ENCODE results near the gene ZNF521.
"Not testable (repeated sequence)": the region's sequence is repeated elsewhere in the genome, so short reads cannot be mapped to it uniquely, and the experiment has no call there.

Gene ZNF521

GRCh38 chr18:25275412-25276001, 76.5 kb downstream of the ZNF521 start:
- no peak for DNase-seq (ENCODE audit: extremely low read depth, low read depth)
- TF ChIP-seq CTCF (IDR thresholded peaks at IDR 0.05; ENCODE audit: low read depth, low read length), result no peak

GRCh38 chr18:25274926-25275325, 77.0 kb downstream of the ZNF521 start:
- DNase-seq (ENCODE audit: extremely low read depth, low read depth), result no peak
- TF ChIP-seq CTCF (IDR thresholded peaks at IDR 0.05; ENCODE audit: low read depth, low read length), result no peak

GRCh38 chr18:25266931-25267527, 84.9 kb downstream of the ZNF521 start:
- not testable (repeated sequence) for DNase-seq (ENCODE audit: extremely low read depth, low read depth)

- DNase-seq (ENCODE audit: extremely low read depth, low read depth), result peak; percentile 58
- no peak for TF ChIP-seq CTCF (IDR thresholded peaks at IDR 0.05; ENCODE audit: low read depth, low read length)
Observed at GRCh38 chr18:25262920-25263319, 89.0 kb downstream of the ZNF521 start.

GRCh38 chr18:25261768-25262167, 90.2 kb downstream of the ZNF521 start:
- DNase-seq (ENCODE audit: extremely low read depth, low read depth), result no peak
- TF ChIP-seq CTCF (IDR thresholded peaks at IDR 0.05; ENCODE audit: low read depth, low read length), result no peak

- no peak for TF ChIP-seq CTCF (IDR thresholded peaks at IDR 0.05; ENCODE audit: low read depth, low read length)
- DNase-seq (ENCODE audit: extremely low read depth, low read depth), result no peak
Observed at GRCh38 chr18:25256439-25256838, 95.5 kb downstream of the ZNF521 start.

- no peak for DNase-seq (ENCODE audit: extremely low read depth, low read depth)
- no peak for TF ChIP-seq CTCF (IDR thresholded peaks at IDR 0.05; ENCODE audit: low read depth, low read length)
Observed at GRCh38 chr18:25253779-25254178, 98.2 kb downstream of the ZNF521 start.

- no peak for DNase-seq (ENCODE audit: extremely low read depth, low read depth)
- TF ChIP-seq CTCF (IDR thresholded peaks at IDR 0.05; ENCODE audit: low read depth, low read length), result no peak
Observed at GRCh38 chr18:25253136-25253535, 98.8 kb downstream of the ZNF521 start.

Data from AG09319 (cell line).